GM19025 (cell line): ENCODE data around the gene FAM78A.
"Not testable (repeated sequence)": the region's sequence is repeated elsewhere in the genome, so short reads cannot be mapped to it uniquely, and the experiment has no call there.

Experiments used
- ATAC-seq: cut with Tn5 transposase; IDR thresholded peaks from one replicate; pipeline ENCODE4 v1.9.1; 2021; ENCODE audit warnings: mild to moderate bottlenecking, low read depth, moderate library complexity; ENCODE audit not compliant: unreplicated experiment

The FAM78A gene

DNA sequence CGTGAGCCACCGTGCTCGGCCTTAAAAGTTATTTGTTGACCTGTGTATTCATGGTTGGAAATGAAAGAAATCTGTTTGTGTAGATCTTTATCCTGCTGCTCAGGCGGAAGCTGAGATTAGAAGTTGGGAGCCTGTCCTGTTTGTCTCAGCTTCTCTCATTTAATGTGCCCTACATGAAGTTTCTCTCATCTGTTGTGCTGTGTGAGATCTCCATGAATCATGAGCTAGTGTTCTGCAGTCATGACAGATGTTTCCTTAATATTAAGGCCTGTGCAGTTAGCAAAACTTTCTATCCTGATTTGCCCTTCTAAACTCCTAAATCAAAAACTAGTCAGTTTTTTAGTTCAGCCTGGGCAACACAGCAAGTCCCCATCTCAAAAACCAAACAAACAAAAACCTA, 59.5 kb downstream of the FAM78A start:
- no peak for ATAC-seq

- ATAC-seq: no peak
These were observed 61.4 kb downstream of the FAM78A start for GRCh38 chr9:131214876-131215275.

DNA sequence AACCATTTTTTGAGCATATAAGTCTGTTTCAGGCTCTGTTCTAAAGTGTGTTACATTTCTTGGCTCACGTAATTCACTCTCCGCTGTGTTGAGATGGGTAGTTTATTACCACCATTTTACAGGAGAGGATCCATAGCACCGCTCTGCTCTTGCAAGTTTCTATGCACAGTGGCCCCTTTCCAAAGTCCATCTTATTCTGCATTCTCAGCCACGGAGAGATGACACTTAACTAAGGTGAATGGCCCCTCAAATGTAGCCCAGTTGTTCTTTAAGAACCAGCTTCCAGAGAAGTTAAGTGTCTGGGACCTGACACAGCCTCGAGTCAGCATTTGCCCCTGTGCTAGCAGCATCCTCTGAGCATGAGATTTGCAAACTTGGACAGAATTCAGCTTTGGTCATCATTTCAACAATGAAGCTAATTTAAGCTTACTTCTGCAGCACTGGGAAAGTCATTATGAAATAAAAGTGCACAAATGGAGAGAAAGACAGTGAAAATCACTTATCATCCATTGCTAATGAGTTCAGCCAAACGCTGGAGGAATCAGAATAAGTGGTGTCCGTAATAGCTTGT, 61.9 kb downstream of the FAM78A start:
- ATAC-seq: no peak

- not testable (repeated sequence) for ATAC-seq
These were observed 64.4 kb downstream of the FAM78A start for GRCh38 chr9:131211920-131212319.
